GM21360 (cell line): ENCODE results near the gene TAGLN.

Source experiments
- ATAC-seq: cut with Tn5 transposase; IDR thresholded peaks from one replicate; pipeline ENCODE4 v1.9.1; 2021; ENCODE audit warnings: mild to moderate bottlenecking, moderate library complexity; ENCODE audit not compliant: unreplicated experiment

The TAGLN gene

DNA sequence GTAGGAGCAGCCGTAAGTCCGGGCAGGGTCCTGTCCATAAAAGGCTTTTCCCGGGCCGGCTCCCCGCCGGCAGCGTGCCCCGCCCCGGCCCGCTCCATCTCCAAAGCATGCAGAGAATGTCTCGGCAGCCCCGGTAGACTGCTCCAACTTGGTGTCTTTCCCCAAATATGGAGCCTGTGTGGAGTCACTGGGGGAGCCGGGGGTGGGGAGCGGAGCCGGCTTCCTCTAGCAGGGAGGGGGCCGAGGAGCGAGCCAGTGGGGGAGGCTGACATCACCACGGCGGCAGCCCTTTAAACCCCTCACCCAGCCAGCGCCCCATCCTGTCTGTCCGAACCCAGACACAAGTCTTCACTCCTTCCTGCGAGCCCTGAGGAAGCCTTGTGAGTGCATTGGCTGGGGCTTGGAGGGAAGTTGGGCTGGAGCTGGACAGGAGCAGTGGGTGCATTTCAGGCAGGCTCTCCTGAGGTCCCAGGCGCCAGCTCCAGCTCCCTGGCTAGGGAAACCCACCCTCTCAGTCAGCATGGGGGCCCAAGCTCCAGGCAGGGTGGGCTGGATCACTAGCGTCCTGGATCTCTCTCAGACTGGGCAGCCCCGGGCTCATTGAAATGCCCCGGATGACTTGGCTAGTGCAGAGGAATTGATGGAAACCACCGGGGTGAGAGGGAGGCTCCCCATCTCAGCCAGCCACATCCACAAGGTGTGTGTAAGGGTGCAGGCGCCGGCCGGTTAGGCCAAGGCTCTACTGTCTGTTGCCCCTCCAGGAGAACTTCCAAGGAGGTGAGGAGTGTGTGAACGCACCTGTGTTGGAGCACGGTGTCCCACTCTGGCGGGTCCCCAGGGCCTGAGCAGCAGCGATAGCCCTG lies at the start of gene TAGLN:
Gene TAGLN (plus strand): TSS at position 318 of the 863 bp plus-strand sequence. CDS start 3,644 bp downstream, outside the sequence.
- ATAC-seq = no peak

DNA sequence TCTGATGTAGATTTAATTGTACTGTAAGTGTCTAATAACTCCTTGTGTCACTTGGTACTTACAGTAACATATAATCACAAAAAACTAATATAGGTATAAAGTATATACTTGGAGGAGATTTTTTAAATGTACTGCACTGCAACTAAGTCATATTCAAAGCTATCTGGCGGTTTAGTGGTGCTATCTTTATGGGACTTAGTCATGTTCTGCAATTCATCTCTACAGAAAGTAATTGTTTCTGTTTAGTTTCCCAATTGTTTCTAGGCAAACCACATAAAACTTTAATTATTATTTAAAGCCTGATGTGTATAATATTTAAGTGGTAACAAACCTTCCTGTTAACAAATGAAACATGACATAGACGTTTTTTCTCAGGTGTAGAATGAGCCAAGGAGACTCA lies 47.1 kb upstream of the TAGLN start:
- ATAC-seq = no peak

DNA sequence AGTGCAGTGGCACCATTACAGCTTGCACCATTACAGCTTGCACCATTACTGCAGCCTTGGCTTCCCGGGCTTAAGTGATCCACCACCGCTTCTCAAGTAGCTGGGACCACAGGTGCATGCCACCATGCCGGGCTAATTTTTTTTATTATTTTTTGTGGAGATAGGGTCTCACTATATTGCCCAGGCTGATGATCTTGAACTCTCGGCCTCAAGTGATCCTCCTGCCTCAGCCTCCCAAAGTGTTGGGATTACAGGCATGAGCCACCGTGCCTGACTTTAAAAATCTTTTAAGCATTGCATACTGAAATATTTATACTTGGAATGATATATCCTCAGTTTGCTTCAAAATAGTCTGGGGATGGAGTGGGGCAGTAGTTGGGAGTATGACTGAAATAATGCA lies 44.7 kb upstream of the TAGLN start:
- no peak for ATAC-seq

DNA sequence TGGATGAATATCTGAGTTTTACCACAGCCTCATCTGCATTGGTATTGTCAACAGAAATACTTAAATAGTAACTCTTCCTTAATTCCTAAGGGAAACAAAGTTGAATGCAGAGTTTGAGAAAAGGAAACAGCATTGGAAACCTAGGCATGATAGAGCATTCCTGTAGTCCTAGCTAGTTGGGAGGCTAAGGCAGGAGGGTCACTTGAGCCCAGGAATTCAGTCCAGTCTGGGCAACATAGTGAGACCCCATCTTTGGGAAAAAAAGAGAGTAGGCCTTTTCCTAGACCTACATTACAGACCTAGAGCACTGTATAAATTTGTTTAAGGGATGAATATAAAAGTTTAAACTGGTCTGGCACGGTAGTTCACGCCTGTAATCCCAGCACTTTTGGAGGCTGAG lies 41.7 kb upstream of the TAGLN start:
- no peak for ATAC-seq

DNA sequence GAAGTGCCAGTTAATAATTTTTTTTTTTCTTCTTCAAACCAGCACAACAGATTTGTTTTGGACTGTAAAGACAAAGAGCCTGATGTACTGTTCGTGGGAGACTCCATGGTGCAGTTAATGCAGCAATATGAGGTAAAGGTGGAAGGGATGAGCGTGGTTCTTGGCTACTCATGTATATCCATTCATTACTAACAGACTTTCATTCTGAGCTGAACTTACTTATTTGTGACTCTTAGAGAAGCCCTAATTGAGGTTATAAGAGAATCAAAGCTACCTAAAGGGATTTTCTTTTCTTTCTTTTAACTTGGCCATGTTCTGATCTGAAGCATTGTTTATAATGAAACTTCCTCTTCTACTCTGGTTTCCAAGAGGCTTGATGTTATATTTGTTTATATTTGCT lies 39.3 kb upstream of the TAGLN start:
- no peak for ATAC-seq

DNA sequence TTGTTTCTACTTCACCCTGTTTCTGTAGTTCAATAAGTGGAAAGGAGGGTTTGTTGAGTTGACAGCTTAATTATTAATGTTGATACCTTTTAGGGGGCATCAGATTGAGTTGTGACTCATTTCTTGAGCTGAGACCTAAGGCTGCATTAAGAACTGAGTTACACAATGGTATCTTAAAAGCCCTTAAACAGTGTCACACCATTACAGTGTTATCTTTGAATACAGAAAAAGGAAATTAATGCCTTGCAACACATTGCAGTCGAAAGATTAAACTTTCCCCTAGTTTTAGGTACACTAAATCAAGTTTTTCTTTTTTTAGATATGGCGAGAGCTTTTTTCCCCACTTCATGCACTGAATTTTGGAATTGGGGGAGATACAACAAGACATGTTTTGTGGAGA lies 38.3 kb upstream of the TAGLN start:
- ATAC-seq = no peak

DNA sequence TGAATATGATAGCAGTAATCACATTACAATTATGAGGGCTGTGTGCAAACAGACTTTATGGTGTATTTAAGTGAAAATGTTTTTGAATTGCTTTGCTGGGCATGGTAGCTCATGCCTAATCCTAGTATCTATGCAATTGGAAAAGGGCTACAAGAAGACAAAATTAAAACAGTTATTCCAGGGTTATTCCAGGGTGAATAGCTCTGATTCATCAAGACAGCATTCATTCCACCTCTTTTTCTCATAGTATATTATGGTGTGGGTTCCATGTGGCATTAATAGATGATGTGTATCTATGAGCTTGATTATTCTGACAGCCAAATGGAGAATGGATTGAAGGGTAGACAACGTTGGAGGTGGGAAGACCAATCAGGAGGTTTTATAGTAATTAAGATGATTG lies 32.7 kb upstream of the TAGLN start:
- ATAC-seq = no peak

DNA sequence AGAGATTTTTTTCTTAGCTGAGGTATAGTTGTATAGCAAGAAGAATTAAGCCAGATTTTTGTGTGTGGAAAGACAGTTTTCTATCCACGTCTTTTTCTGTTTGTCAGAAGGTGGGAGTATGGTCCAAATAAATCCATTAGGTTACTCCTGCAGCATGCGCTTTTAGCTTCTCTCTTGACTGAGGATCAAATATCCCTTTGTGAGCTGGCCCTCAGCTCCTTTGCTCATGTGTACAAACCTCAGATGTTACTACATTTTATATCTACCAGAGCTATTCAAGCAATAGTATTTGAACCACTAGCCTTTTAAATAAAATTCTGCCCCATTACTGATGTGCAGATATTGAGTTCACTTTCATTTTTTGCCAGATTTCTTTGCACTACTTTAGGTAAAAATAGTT lies 29.4 kb upstream of the TAGLN start:
- ATAC-seq = no peak

DNA sequence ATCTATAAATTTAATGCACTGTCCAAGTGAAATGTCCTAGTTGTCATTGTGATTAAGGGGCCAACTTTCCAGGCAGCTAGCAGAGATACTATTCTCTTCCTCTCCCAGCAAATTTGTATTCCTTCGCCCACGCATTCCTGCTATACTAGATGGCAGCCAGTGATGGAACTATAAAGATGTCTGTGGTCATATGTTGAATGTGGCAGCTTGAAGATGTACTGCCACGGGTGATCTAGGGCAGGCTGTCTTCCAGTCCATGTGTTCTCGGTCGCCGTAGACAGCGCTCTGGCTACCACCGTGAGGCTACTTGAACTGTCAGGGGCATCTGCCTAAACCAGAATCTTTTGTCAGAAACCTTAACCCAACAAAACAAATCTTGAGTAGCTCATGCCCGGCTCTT lies 29.0 kb upstream of the TAGLN start:
- ATAC-seq = no peak

DNA sequence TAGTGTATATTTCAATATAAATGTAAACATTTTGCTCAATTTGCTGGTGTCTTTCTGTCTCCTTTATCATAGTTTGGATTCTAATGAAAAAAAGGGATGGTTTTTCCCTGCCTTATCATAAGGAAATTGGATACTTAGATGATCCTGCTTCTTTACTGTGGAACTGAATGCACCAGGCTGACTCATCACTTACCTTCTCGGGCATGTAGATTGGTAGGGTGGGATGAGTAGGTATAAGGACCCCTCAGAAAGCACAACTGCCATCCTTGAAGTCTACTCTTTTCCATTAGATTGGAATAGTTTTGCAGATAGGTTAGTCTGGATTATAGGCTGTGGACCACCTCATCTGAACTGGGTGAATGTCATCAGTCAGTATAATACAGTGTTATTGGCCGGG lies 28.2 kb upstream of the TAGLN start:
- ATAC-seq = no peak

DNA sequence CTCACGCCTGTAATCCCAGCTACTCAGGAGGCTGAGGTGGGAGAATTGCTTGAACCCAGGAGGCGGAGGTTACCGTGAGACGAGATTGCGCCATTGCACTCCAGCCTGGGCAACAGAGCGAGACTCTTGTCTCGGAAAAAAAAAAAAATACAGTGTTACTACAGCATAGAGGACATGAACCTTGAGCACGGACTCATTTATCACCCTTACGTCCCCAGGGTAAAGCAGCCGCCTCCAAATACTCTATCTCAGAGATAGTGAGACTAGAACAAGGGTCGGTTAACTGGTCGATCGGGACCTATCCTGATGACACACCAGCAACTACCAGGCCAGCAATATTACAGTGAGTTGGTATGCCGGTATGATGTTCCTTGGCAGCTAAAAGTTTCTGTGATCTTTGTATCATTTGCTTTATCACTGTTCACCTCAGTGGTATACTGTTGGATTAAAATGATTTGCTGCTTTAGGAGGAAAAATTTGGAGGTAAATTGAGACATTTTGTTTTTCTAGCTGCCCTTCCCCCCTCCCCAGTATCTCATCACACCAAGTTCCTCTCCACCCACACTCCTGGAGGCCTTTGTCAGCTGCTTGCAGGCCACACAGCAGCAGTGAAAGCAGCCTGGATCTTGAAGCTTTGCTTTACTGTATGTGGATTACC lies 27.6 kb upstream of the TAGLN start:
- ATAC-seq = no peak

DNA sequence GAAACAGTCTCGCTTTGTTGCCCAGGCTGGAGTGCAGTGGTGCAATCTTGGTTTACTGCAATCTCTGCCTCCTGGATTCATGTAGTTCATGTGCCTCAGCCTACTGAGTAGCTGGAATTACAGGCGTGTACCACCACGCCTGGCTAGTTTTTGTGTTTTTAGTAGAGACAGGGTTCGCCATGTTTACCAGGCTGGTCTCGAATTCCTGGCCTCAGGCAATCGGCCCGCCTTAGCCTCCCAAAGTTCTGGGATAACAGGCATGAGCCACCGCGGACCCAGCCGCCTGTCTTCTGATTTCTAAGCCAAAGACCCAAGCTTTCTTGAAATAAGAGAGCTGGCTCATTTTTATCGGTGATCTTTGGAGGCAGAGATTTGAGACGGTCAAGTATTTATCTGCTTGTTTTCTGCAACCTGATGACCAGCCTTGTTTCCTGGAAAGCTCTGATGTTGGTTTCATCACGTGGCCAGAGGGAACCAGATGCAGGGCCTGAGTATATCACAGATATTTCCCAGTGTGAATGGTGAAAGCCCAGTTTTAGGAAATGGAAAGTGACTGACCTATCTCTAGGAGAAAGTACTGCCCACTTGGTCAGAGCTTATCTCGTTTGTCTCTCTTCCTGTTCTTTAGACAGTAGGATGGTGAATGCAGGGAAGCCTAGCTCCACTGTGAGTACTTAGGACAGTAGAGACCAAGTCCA lies 26.3 kb upstream of the TAGLN start:
- ATAC-seq = no peak

DNA sequence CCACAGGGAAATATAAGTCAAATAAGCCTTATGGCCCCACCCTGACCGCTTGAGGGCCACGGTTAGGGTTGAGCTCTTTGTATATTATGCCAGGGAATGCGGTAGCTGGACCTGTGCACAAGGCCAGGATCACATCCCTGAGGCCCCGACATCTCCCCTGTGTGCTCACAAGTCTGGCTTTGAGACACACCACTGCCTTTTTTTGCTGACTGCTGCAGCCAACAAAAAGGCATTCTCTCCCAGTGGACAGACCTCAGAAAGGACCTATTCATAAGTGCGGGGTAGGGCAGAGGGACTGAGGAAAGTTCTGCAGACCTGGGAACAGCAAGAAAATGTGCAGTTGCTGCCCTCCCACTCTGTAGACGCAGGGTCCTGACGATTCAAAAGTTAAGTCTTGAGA lies 24.1 kb upstream of the TAGLN start:
- ATAC-seq = no peak

DNA sequence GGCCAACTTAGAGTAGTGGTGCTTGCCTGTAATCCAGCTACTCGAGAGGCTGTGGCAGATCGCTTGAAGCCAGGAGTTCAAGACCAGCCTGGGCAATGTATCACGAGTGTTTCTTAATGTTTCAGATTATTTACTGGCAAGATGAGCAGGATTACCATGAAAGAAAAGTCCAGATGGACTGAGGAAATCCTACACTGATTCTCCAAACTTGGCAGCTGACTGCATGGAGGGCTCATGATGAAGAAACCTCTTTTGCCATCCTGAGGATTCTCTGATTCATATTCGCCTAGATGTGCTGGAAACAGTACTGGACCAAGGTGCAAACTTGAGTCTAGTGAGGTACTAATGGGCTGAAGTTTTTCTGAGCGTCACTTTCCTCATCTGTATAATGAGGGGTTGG lies 23.4 kb upstream of the TAGLN start:
- ATAC-seq = no peak

DNA sequence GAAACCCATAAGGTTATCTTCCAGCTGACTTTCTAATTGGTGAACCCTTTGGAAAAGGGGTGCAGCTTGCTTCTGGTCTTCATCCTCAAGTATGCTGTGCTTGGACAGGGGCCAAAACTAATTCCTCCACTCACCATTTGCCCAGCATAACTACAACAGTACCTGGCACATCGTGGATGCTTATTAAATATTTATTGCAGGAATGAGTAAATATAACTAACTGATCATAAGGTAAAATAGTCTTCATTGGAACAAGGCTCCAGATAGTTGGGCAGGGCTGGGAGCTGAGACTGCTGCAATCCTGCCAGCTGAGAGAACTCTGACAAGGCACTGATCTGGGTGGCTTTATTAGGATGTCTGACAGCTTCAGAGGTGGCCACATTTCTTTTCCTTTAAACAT lies 23.0 kb upstream of the TAGLN start:
- ATAC-seq = no peak

DNA sequence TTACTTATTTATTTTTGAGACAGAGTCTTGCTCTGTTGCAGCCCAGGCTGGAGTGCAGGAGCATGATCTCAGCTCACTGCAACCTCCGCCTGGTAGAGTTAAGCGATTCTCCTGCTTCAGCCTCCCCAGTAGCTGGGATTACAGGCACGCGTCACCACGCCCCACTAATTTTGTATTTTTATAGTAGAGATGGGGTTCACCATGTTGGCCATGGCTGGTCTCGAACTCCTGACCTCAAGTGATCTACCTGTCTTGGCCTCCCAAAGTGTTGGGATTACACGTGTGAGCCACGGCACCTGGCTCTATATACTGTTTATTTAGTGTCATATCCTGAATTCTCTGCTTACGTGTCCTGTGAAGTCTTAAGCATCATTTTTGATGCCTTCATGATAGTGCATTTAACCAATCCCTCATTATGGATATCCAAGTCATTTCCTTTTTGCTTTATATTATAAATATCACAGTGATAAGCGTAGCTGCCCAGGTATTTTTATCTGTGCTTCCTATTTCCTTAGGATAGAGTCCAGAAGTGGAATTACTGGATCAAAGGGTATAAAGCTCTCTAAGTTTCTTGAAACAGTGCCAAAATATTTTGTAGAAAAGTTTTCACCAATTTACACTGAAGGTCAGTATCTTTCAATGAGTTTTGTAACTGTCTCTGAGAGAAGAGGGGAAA lies 21.5 kb upstream of the TAGLN start:
- no peak for ATAC-seq

DNA sequence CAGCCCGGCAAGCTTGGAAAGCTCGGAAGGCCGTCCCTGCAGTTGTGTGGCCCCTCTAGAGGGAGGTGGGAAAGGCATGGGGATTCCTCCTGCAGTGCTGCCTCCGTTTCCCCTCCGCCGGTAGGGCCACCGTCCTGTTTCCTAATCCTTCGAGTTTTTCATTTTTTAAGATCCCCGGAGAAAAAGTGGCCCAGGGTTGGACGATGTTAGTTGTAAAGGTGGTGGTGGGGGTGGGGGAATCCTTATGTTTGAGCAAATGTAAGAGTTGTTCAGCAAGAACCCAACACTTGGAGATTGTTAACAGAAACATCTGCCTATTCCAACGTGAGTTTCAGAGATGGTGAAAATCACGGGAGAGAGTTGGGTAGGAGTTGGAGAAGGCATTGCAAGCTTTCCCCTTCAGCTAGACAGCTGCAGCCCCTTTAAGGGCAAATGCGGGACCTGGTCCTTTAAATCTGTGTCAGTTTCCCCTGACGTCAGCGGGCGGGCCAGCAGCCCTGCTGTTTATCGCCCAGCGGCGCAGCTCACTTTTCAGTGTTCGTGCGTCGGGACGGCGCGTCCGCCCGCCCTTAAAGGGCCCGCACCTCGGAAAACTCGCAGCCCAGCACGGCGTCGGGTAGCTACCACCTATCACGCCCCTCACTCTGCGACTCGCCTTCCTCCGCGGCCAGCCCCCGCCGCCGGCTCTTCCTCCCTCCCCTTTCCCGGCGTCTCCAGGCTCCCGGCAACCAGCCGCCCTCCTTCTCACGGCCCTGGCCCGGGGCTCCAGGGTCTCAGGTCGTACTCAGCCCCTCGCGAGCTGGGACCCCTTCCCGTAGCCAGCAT lies 20.7 kb upstream of the TAGLN start, which contains the start of gene SIDT2:
Gene SIDT2 (plus strand): TSS at position 534 of the 825 bp plus-strand sequence. CDS start 521 bp downstream, outside the sequence.
- ATAC-seq = peak; percentile 91

DNA sequence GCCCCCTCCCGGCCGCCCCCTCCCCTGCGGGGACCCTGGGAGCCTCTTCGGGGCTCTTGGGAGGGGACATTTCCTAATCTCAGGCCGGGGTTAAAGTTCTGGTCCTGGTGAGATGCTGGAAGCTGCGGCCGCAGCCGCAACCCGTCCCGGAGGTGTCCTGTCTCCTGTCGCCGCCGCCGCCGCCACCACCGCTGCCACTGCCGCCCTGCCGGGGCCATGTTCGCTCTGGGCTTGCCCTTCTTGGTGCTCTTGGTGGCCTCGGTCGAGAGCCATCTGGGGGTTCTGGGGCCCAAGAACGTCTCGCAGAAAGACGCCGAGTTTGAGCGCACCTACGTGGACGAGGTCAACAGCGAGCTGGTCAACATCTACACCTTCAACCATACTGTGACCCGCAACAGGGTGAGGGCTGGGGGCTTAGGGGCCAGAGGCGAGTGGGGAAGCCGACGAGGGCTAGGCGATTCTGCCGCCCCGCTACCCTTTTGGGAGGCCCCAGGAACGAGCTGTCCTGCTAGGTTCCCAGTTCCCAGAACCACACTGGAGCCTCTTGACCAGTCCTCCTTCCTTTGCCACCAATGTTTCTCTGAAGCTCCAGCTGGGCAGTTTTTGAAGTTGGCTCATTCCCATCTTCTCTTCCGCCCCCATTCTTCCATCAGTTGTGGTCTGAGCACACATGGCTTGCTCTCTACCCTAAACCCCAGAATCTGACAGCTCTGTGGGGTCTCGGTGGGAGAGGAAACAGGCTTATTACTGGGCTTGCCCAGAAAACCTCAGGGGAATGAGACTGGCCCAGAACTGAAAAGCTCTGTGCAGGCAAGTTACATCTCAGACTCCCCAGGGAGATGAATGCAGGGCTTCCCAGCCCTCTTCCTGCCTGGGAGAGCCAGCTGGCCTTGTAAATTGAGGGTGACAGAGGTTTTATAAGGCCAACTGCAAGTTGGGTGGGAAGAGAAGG lies 19.8 kb upstream of the TAGLN start:
- ATAC-seq = peak; percentile 17

DNA sequence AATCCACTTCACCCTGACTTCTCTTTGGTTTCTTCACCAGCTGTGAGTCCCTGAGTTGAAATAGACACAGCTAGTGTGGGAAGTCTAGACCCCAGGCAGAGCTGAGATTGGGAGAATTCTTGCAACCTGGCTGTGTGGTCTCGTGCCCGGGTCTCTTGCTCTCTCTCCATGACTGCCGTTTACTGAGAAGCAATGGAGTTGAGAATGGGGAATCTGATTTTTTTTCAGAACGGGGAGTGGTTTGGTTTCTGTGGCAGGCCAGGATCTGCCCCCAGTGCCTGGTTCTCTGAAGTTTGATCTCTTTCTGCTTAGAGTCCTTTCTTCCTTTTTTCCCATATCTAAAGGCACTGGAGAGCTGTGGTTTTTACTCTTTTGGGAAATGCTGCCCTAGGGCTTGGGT lies 19.1 kb upstream of the TAGLN start:
- no peak for ATAC-seq
